ENCODE results near the gene MYRF. TPM values are rescaled to one million over a fixed set of nuclear protein-coding genes. Genes with fewer than 3 reads are reported as not detected.
A peak's percentile ranks its signal among the peaks of the same experiment; 100 is the strongest.

Gene MYRF
- total RNA-seq, 1 donor from 2014 or later: 39.5 TPM

GRCh38 chr11:61715867-61716266, 36.6 kb upstream of the MYRF start:
- TF ChIP-seq, protein P1, sequence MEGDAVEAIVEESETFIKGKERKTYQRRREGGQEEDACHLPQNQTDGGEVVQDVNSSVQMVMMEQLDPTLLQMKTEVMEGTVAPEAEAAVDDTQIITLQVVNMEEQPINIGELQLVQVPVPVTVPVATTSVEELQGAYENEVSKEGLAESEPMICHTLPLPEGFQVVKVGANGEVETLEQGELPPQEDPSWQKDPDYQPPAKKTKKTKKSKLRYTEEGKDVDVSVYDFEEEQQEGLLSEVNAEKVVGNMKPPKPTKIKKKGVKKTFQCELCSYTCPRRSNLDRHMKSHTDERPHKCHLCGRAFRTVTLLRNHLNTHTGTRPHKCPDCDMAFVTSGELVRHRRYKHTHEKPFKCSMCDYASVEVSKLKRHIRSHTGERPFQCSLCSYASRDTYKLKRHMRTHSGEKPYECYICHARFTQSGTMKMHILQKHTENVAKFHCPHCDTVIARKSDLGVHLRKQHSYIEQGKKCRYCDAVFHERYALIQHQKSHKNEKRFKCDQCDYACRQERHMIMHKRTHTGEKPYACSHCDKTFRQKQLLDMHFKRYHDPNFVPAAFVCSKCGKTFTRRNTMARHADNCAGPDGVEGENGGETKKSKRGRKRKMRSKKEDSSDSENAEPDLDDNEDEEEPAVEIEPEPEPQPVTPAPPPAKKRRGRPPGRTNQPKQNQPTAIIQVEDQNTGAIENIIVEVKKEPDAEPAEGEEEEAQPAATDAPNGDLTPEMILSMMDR (IDR thresholded peaks at IDR 0.05; ENCODE audit: insufficient read depth, low read depth, low read length): no peak
- TF ChIP-seq EZH2 (IDR thresholded peaks at IDR 0.05; ENCODE audit: insufficient read depth, low read length): no peak
- no peak for FAIRE-seq
- Histone ChIP-seq H4K20me1 (ENCODE audit: insufficient read depth, low read length) (peaks cover 9% of the 10 kb centered on the region), H3K27me3 (ENCODE audit: insufficient read depth, low read length) (no peaks in the 10 kb centered on the region), H3K36me3 (ENCODE audit: insufficient read depth, low read length) (no peaks in the 10 kb centered on the region), H3K4me1 (ENCODE audit: insufficient read depth, low read length) (peaks cover 25% of the 10 kb centered on the region), H3K4me2 (ENCODE audit: low read length) (no peak overlapping the region), H3K27ac (ENCODE audit: low read depth, low read length) (no peak overlapping the region), H2AFZ (ENCODE audit: low read depth, low read length) (no peak overlapping the region), H3K4me3 (ENCODE audit: insufficient read depth, low read depth, low read length) (no peak overlapping the region), H3K9me3 (ENCODE audit: insufficient read depth, low read depth, low read length) (no peaks in the 10 kb centered on the region), H3K9ac (ENCODE audit: low read length) (no peak overlapping the region), H3K79me2 (ENCODE audit: insufficient read depth, low read length) (peaks cover 19% of the 10 kb centered on the region)
- no peak for DNase-seq (ENCODE audit: low read depth)
- peaks cover 20% of the 10 kb centered on the region for H3K4me1 Mint-ChIP-seq (ENCODE audit: low read depth, unreplicated experiment)
- no peaks in the 10 kb centered on the region for H3K36me3 Mint-ChIP-seq (ENCODE audit: low read depth, unreplicated experiment)
- H3K4me3 Mint-ChIP-seq (ENCODE audit: unreplicated experiment): no peak overlapping the region
- no peaks in the 10 kb centered on the region for H3K9me3 Mint-ChIP-seq (ENCODE audit: unreplicated experiment)
- no peak overlapping the region for H3K27ac Mint-ChIP-seq (ENCODE audit: unreplicated experiment)
- H3K27me3 Mint-ChIP-seq (ENCODE audit: low read depth, unreplicated experiment): peaks cover 26% of the 10 kb centered on the region

GRCh38 chr11:61716478-61717285, 35.8 kb upstream of the MYRF start:
- H2AFZ ChIP-seq (ENCODE audit: low read depth, low read length): no peak overlapping the region
- no peaks in the 10 kb centered on the region for H3K36me3 ChIP-seq (ENCODE audit: insufficient read depth, low read length)
- peaks cover 8% of the 10 kb centered on the region for H4K20me1 ChIP-seq (ENCODE audit: insufficient read depth, low read length)
- Mint-ChIP-seq H3K36me3 (ENCODE audit: low read depth, unreplicated experiment) (no peaks in the 10 kb centered on the region), H3K27ac (ENCODE audit: unreplicated experiment) (no peak overlapping the region), H3K27me3 (ENCODE audit: low read depth, unreplicated experiment) (peaks cover 26% of the 10 kb centered on the region), H3K9me3 (ENCODE audit: unreplicated experiment) (no peaks in the 10 kb centered on the region), H3K4me3 (ENCODE audit: unreplicated experiment) (peak overlapping the region; percentile 11), H3K4me1 (ENCODE audit: low read depth, unreplicated experiment) (peaks cover 20% of the 10 kb centered on the region)
- no peak overlapping the region for H3K4me3 ChIP-seq (ENCODE audit: insufficient read depth, low read depth, low read length)
- H3K4me2 ChIP-seq (ENCODE audit: low read length): no peak overlapping the region
- TF ChIP-seq, protein P1 (IDR thresholded peaks at IDR 0.05; ENCODE audit: insufficient read depth, low read depth, low read length): no peak
- H3K27ac ChIP-seq (ENCODE audit: low read depth, low read length): no peak overlapping the region
- DNase-seq (ENCODE audit: low read depth) (no peak), FAIRE-seq (no peak)
- H3K4me1 ChIP-seq (ENCODE audit: insufficient read depth, low read length): peaks cover 25% of the 10 kb centered on the region
- no peaks in the 10 kb centered on the region for H3K9me3 ChIP-seq (ENCODE audit: insufficient read depth, low read depth, low read length)
- peaks cover 19% of the 10 kb centered on the region for H3K79me2 ChIP-seq (ENCODE audit: insufficient read depth, low read length)
- H3K27me3 ChIP-seq (ENCODE audit: insufficient read depth, low read length): no peaks in the 10 kb centered on the region
- no peak overlapping the region for H3K9ac ChIP-seq (ENCODE audit: low read length)
